Tibial nerve (tissue), 3 donors: Measurements from ENCODE around the gene IGF2BP3.

Experiments used
- POLR2A ChIP-seq, 2 donors: fragments of 450-650 bp; IDR thresholded peaks; one replicate each; pipeline ENCODE4 v1.6.1; 2017; ENCODE audit warnings: antibody characterized with exemption in 2 of 2, mild to moderate bottlenecking in 2 of 2, moderate library complexity in 2 of 2
- TF ChIP-seq, protein P1 (sequence below), 5 experiments: fragments of 200-600 bp in 3 of 5; fragments of 450-650 bp in 2 of 5; sonication (generic) in 3 of 5; IDR thresholded peaks; one replicate each; pipeline ENCODE4 v1.5.1; 2016 to 2019; ENCODE audit warnings: antibody characterized with exemption in 5 of 5, mild to moderate bottlenecking in 3 of 5, moderate library complexity in 2 of 5

GRCh38 chr7:23410446-23411183 is 59.7 kb downstream of the IGF2BP3 start:
- TF ChIP-seq POLR2A (IDR thresholded peaks at IDR 0.05): no peak
- TF ChIP-seq, protein P1, sequence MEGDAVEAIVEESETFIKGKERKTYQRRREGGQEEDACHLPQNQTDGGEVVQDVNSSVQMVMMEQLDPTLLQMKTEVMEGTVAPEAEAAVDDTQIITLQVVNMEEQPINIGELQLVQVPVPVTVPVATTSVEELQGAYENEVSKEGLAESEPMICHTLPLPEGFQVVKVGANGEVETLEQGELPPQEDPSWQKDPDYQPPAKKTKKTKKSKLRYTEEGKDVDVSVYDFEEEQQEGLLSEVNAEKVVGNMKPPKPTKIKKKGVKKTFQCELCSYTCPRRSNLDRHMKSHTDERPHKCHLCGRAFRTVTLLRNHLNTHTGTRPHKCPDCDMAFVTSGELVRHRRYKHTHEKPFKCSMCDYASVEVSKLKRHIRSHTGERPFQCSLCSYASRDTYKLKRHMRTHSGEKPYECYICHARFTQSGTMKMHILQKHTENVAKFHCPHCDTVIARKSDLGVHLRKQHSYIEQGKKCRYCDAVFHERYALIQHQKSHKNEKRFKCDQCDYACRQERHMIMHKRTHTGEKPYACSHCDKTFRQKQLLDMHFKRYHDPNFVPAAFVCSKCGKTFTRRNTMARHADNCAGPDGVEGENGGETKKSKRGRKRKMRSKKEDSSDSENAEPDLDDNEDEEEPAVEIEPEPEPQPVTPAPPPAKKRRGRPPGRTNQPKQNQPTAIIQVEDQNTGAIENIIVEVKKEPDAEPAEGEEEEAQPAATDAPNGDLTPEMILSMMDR (IDR thresholded peaks at IDR 0.05): no peak
